HT-29 (cell line): ENCODE data around the gene GLI2. TPM values are rescaled to one million over a fixed set of nuclear protein-coding genes. Genes with fewer than 3 reads are reported as not detected.

ENCODE experiments used
- DNase-seq: peaks from one replicate; pipeline ENCODE4 v3.0.0-alpha.2; 2015; ENCODE audit warnings: low spot score
- total RNA-seq: library from RNA; depleted of rRNA; stranded (reverse); fragments of >200 nt; shearing (Covaris generic); gene quantifications from 2 replicates; pipeline ENCODE4 v1.2.3, GENCODE V29; 2014; rRNA removed

The GLI2 gene
- 0.31 and 8.7 TPM in 2 replicates for total RNA-seq

- peak; percentile 60 for DNase-seq
Observed at GRCh38 chr2:120735746-120736170, at the start of gene GLI2. TSS of gene GLI2 (plus strand) at chr2:120735868. CDS start at chr2:120797321, 61,453 bp downstream.

GRCh38 chr2:120685974-120686297 lies 49.7 kb upstream of the GLI2 start:
- no peak for DNase-seq

- no peak for DNase-seq
Observed at GRCh38 chr2:120686511-120687168, 49.0 kb upstream of the GLI2 start.

GRCh38 chr2:120687210-120687609 lies 48.5 kb upstream of the GLI2 start:
- no peak for DNase-seq

GRCh38 chr2:120690521-120690920 lies 45.1 kb upstream of the GLI2 start:
- DNase-seq = no peak

- no peak for DNase-seq
Observed at GRCh38 chr2:120691410-120691809, 44.3 kb upstream of the GLI2 start.

- no peak for DNase-seq
Observed at GRCh38 chr2:120692691-120693090, 43.0 kb upstream of the GLI2 start.

- no peak for DNase-seq
Observed at GRCh38 chr2:120693121-120693520, 42.5 kb upstream of the GLI2 start.

- DNase-seq = no peak
Observed at GRCh38 chr2:120694034-120694433, 41.6 kb upstream of the GLI2 start.

GRCh38 chr2:120697471-120697870 lies 38.2 kb upstream of the GLI2 start:
- no peak for DNase-seq

GRCh38 chr2:120699292-120699691 lies 36.4 kb upstream of the GLI2 start:
- no peak for DNase-seq

GRCh38 chr2:120700659-120701058 lies 35.0 kb upstream of the GLI2 start:
- DNase-seq = no peak

GRCh38 chr2:120701096-120701495 lies 34.6 kb upstream of the GLI2 start:
- DNase-seq = no peak

GRCh38 chr2:120701499-120701898 lies 34.2 kb upstream of the GLI2 start:
- DNase-seq = no peak

GRCh38 chr2:120702061-120702460 lies 33.6 kb upstream of the GLI2 start:
- DNase-seq = no peak

GRCh38 chr2:120702801-120703200 lies 32.9 kb upstream of the GLI2 start:
- DNase-seq = no peak

- DNase-seq = peak; percentile 12
Observed at GRCh38 chr2:120703330-120703994, 32.2 kb upstream of the GLI2 start.

GRCh38 chr2:120704696-120705095 lies 31.0 kb upstream of the GLI2 start:
- DNase-seq = no peak

- DNase-seq = no peak
Observed at GRCh38 chr2:120707816-120708215, 27.9 kb upstream of the GLI2 start.

- DNase-seq = no peak
Observed at GRCh38 chr2:120708944-120709607, 26.6 kb upstream of the GLI2 start.

- DNase-seq = no peak
Observed at GRCh38 chr2:120709608-120710041, 26.0 kb upstream of the GLI2 start.

- no peak for DNase-seq
Observed at GRCh38 chr2:120710256-120710655, 25.4 kb upstream of the GLI2 start.

GRCh38 chr2:120711694-120712093 lies 24.0 kb upstream of the GLI2 start:
- no peak for DNase-seq
